Islet precursor cell (in vitro differentiated cells): Measurements from ENCODE around the gene ADTRP.
"Not testable (repeated sequence)": the region's sequence is repeated elsewhere in the genome, so short reads cannot be mapped to it uniquely, and the experiment has no call there.

Source experiments
- DNase-seq: peaks from one replicate; pipeline ENCODE4 v3.0.0-alpha.2; 2018

Gene ADTRP

DNA sequence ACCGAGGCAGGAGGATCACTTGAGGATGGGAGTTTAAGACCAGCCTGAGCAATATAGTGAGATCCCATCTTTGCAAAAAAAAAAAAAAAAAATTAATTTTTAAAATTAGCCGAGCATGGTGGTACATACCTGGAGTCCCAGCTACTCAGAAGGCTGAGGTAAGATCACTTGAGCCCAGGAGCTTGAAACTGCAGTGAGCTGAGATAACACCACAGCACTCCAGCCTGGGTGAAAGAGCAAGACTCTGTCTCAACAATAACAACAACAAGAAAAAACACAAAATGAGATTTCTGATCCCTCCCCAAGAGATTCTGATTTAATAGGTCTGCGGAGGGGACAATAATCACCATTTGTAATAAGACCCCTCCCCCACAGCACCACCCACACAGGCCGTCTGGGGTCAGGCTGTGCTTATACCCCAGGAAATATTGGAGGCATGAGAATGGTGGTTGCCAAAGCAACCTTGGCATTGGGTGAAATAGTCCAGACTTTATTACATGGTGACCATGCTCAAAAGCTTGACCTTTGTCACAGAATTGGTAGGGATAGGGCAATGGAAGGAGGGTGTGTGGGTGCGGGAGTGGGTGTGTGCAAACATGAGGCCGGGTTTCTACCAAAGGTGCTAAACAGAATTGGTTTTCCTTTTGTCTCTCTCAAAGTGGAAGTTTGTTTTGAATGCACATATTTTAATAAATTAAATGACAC is 24.4 kb upstream of the ADTRP start:
- DNase-seq: no peak

DNA sequence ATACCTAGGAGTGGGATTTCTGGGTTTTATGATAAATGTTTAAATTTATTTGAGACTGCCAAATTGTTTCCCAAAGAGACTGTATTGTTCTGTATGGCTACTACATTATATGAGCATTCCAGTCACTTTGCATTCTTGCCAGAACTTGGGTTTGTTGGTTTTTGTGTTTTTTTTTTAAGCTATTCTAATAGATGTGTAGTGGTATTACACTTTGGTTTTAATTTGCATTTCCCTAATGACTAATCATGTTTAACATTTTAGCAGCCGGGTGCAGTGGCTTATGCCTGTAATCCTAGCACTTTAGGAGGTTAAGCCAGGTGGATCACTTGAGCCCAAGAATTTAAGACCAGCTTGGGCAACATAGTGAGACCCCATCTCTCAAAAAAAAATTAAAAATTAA is 21.9 kb upstream of the ADTRP start:
- DNase-seq: not testable (repeated sequence)

DNA sequence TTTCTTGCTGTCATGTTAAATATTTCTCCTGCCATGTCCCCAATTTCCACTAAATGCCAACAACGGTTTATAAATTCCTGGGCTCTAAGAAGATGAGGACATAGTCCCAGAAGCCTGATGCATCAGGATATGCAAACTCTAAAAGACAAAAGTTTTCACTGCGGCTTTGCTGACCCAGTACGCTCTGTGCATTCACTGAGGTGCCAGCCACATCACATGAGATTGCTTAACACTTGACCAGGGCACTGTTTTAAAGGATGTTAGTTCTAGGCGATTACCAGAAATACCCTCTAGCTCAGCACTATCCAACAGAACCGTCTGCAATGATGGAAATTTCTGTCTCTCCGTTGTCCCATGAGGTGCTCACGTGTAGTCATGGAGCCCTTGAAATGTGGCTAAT is 19.9 kb upstream of the ADTRP start:
- DNase-seq: no peak

DNA sequence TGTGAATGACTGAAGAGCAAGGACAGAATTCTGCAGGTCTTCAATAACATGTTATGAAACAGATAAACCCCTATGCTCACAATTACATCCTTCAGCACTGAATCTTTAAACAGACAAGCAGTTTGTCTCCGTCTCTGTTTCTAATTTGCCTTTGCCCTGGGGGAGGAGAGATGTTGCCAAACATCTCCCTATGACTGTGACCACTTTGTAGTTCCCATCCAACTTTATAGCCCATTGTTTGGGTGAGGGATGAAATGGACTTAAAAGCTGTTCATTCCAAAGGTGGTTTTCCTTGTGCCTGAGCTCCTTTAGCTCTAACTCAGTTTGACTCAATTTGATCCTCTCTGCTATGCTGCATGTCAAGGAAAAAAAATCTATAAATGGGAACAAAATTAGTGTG is 19.5 kb upstream of the ADTRP start:
- peak; percentile 59 for DNase-seq

DNA sequence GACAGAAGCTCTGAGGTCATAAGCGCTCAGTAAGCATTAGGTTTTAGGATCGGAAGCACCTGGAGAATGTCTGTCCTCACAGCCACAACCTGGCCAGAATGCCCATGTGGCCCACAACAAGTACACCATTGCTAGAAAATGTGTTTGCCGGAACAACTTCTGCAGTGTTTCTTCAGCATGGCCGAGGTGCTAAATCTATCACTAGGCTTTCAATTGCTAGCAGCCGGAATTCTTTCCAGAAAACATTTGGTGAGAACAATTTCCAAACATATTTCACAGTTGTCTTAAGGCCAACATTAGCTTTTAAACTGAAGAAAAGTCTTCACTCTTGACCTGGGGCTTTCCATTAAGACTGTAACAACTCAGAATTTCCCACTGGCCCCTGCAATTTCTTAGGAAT is 18.2 kb upstream of the ADTRP start:
- DNase-seq: no peak

DNA sequence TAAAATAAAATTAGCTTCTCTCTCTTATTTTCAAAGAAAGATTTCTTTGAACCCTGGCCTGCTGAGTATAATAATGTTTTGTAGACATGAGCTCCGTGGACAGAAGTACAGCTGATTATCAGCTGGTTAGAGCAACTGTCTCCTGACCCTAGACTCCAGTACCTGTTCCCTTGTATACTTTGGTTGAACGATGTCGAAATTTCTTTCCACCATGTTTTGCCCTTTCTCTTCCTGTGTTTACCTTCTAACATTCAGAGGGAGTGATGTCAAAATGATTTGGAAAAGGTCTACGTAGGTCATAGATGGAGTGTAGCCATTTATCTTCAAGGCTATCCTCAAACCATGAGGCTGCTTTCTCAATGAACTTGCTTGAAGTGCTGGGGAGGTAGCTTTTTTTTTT is 16.8 kb upstream of the ADTRP start:
- DNase-seq: no peak

DNA sequence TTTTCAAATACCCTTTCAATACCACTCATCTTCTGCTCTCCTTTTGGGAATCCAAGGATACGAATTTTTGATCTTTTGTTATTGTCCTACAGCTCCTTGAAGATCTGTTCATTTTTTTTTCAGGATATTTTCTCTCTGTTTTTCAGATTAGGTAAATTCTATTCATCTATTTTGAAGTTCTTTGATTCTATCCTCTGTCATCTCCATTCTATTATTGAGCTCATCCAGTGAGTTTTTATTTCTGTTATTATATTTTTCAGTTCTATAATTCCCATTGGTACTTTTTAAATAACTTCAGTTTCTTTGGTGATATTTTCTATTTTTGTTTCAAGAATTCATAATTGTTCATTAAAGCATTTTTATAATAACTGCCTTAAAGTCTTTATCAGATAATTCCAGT is 14.7 kb upstream of the ADTRP start:
- DNase-seq: no peak

DNA sequence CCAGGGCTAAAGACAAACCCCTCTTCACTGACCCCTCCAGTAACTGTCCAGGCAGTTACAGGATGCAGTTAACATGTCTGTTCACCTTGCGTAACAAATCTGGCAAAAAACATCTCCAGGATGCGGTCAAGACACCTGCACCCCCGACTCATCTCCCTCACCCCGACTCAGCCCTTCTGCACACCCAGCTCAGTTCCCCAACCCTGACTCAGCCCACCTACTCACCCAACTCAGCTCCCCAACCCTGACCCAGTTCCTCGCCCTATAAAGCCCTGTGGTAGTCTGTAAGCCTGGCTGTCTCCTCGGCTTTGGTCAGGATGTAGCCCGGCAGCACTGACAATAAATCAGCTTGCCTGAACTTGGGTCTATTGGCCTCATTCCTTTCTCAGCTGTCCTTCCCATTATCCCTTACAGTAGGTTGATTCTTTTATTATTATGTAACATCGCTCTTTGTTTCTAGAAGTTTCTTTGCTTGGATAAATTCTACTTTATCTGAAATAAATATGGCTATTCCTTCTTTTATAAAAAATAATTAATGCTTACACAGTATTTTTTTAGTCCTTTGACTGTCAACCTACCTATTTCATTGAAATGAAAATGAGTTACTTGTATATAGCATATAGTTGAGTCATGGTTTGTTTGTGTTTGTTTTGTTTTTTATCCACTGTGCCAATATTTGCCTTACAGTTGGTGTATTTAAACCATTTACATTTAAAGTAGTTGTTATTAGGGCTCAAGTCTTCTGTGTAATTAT is 12.9 kb upstream of the ADTRP start:
- DNase-seq: peak; percentile 72

DNA sequence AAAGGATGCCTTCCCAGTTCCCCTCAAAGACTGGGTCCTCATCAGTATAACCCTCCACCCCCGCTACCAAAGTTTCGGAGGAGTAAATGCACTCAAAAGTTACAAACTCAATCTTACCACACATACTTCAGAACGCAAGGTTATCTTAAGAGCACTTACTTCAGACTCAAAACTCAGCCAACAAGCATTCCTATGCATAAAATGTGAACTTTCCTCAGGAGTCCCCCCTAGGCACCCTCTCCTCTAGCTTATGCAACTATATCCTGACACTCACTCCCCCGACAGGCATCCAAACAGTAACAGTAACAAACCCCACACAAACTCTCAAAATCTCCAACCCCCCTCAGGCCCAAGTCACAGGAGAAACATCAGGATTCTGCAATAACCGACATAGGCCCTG is 11.1 kb upstream of the ADTRP start:
- DNase-seq: peak; percentile 29

DNA sequence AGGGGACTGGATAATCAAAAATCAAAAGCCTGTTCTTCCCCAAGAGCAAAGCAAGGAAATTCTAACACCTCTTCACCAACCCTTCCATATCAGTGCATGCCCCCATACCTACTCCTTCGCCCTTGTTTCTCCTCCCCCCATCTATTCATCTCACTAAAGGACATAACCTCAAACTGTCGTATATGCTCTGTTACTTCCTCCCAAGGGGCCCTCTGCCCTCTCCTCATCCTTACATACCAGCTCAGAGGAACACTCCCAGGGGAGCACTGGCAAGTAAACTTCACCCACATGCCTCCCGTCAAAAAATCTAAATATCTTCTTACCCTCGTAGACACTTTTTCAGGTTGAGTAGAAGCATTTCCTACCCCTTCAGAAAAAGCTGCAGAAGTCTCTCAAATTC is 9.4 kb upstream of the ADTRP start:
- peak; percentile 9 for DNase-seq

DNA sequence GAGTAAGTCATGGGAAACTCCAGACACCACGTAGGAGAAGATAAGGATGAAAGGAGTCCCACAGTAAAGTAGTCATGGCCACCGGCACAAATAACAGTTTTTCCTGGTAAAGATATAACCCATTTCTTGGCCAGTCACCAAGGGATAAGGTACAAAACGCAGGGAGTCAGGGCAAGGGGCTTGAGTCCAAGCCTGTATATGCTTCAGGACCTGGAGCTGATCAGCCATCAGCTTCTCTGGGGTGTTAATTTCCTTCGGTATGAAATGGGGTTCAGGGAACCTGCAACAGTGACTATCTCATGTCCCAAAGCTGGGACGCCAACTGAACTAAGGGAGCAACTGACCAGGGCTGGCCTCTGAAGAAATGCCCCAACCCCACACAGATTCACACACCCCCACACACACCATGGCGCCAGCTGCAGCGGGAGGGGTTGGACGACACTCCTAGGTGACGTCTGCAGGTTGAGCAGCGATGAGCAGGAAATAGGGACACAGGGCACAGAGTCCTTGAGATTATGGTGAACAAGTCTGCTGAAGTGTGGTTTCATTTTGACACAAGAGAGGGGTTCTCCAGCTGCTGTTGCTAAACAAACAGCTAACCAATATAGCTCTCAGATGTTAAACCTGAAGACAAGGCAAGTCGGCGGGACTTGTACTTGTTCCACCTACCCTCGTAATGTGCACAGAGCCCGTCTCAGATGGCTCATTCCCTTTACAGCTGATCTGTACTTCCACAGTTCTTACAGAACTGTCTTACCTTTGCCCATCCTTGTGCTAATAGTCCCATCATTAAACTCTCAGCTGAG is 7.4 kb upstream of the ADTRP start:
- no peak for DNase-seq

DNA sequence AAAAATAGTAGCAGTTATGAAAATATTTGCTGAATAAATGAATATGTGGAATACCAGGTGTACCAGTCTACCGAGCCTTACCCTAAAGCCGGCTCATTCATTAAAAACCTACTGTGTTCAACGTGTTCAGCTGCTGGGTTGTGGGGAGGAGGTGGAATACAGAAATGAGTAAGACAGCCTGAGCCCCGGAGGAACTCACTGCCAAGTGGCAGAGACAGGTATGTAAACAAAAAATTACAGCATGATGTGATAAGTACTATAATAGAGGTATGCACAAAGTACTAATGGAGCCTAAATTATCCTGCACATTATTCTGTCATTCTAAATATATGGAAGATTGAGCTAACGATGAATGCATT is 6.8 kb upstream of the ADTRP start:
- no peak for DNase-seq

DNA sequence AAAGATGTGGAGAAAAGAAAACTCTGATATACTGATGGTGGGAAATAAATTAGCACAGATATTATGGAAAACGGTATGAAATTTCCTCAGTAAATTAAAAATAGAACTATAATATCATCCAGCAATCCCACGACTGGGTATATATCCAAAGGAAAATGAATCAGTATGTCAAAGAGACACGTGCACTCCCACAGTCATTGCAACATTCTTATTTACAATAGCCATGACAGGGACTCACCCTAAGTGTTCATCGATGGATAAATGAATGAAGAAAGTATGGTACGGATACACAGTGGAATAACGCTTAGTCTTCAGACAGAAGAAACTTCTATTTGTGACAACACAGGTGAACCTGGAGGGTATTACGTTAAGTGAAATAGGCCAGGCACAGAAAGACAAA is 5.7 kb upstream of the ADTRP start:
- no peak for DNase-seq

DNA sequence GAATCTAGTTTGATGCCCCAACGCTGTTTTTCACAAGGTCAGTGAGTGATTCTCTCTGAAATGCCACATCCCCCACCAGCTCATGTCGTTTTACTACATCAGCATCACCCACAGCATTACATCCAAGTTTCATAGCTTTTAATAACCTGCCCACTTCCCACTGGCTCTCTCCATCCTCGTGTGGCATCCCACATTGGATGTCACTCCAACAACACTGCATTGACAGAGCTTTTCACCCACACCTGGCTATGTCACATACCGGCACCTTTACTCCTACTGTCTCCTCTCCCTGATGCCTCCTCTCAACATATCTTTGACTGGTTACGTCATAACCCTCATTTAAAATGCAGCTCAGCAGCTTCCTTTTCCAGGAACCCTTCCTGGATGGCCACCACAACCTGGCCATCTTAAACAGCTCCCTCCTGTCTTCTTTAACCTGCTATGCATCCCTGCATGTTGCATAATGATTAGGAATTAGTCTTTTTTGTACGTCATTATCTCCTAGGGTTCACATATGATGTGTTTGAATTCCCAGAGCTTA is 5.0 kb upstream of the ADTRP start:
- no peak for DNase-seq

DNA sequence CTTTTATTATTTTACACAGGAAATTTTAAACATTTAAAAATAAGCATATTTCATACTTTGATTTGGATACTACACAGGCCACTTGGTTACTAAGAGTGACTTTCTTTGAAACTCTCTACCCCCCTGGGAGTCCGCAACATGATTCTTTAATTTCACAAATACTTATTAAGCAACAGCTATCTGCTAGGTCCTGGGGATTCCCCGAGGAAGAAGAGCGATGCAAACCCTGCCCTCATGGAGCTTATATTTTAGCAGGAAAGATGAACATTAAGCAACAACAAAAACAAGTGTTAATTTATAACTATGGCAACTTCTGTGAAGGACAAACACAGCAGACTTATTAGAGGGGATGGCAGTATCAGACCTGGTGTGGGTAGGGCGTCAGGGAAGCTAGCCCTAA is 3.9 kb upstream of the ADTRP start:
- no peak for DNase-seq

DNA sequence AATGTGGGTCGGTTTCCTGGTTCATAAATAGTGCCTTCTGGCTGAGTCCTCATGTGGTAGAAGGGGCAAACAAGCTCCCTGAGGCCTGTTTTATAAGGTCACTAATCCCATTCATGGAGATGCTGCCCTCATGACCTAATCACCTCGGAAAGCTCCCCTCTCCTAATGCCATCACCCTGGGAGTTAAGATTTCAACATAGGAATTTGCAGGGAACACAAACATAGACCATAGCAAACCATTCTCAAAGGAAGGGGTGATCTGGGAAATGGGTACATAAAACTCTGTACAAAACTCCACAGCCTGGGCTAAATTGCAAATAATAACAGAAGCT is 1.5 kb upstream of the ADTRP start:
- DNase-seq: no peak

DNA sequence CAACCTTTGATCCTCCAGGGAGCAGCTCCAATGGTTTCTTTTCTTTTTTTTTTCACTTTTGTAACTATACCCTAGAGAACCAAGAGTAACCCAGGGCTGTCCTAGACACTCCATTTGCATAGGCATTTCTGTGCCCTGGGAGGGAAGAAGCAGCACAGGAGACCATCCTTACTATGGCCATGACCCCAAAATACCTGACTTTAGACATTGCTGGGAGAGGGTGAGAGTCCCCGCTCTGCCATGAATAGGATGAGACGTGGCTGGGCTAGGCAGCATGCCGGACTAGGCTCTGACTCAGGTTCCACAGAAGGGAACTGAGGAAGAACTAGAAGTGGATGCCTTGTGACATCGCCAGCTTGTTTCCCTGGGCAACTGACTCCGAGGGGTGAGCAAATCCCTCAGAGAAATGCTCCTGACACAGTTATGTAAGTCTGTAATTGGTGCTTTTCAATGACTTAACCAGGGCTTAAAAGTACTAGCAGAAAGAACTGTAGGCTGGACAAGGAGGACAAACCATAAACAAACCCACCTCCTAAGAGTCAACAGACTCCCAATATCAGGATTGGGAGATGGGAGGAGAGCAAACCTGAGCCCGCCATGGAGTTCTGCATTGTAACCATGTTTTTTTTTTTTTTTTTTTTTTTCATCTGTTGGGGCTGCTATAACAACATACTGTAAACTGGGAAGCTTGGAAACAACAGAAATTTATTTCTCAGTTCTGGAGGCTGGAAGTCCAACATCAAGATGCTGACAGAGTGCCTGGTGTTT is 910 bp upstream of the ADTRP start:
- no peak for DNase-seq

DNA sequence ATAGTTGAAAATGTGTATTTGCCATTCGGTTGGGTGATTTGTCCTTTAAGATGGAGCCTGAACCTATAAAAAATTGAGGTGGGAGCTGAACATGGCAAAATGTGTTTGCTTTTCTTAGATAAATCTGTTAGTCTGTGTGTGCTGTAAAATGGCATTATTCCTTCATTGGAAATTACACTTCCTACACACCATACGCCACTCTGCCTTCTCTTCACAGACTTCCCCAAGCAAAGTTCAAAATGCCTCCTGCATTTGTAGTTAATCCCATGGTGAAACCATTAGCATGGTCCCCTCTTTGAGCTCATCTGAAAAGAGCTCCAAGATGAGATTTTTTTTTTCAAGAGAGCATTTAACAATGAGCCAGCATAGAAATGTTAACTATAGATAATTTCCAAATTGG is 567 bp downstream of the ADTRP start:
- no peak for DNase-seq

DNA sequence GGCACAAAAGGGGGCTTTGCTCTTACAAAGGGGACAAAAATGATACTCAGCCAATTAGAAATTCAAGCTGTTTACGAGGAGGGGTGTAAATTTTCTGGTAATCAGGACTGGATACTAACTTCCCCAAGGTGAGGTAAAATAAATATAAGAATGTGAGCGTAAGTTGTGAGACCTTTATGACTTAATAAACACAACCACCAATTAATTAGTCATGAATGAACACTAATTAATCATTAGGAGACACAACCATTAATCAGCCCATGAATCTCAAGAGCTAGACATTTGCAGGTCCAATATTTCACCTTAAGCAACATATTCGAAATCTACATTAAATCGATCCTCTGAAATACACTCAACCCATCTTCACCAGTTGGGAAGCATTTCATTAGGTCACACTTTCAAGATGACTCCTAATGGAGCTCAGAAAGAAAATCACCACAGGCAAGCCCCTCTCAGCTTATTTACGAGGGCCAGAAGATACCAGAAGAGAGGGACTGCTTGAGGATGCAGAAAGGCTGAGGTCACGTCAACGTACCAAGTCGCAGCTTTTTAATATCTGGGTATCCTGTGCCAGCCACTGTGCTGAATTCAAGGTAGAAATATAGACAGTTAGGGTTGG is 2.7 kb downstream of the ADTRP start:
- DNase-seq: no peak

DNA sequence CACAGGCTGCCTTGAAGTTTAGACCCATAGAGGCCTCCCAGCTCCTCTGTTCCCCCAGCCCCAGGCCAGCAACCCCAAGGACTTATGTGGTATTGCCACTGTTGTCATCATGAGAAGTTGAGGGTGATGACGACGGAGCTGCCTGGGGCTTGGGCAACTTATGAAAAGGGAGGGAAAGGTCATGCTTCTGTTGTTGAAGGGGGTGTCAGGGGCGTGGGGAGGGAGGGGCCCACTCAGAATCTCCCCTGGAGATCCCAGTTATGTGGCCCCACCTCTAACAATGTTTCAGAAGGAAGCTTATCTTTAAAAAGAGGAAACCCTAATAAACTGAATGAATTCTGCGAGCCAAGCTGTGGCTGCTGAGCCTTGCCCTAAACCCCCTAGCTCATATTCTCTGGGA is 4.2 kb downstream of the ADTRP start:
- no peak for DNase-seq

DNA sequence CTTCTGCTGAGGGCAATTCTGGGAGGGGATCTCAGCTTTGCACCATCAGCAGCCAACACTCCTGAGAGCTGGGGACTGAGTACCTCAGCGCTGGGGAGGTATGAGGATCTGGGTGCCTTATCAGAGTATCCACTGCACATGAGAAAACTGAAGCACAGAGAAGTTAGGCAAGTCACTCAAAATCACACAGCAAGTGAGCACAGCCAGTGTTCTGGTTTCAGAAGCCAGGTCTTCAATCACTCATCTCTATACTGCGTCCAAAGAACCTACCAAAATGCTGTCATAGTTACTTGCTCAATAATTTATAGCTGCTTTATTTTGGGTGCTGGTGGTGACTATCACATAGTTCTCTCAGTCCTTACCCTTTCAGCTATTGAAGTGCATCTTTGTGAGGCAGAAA is 5.0 kb downstream of the ADTRP start:
- DNase-seq: no peak

DNA sequence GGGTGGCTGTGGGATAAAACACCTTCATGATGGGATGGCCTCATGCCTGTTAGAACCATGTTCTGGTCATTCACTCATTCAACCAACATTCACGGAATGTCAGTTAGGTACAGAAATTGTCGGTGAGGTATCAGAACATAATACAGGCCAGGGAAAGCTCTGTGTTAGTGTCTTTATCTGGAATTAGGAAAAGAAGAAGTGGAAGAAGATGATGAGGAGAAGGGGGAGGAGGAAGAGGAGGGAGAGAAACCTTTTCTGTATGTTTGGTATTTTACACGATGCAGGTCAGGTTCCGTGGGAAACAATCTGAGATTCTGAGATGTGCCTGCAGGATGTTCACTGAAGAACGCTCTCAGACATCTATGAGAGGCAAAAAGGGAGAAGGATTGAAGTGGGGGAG is 5.6 kb downstream of the ADTRP start:
- no peak for DNase-seq
